Limb (tissue), 2 donors: Measurements from ENCODE around the gene TTC7B.

Source experiments
- DNase-seq, 2 donors: peaks; one replicate each; pipeline ENCODE4 v3.0.0-alpha.2; 2016; ENCODE audit errors: extremely low spot score in 2 of 2

TTC7B gene

GRCh38 chr14:90603336-90603735, 212.9 kb downstream of the TTC7B start:
- no peak for DNase-seq

- no peak for DNase-seq
Observed at GRCh38 chr14:90602088-90602687, 214.0 kb downstream of the TTC7B start.

DNA sequence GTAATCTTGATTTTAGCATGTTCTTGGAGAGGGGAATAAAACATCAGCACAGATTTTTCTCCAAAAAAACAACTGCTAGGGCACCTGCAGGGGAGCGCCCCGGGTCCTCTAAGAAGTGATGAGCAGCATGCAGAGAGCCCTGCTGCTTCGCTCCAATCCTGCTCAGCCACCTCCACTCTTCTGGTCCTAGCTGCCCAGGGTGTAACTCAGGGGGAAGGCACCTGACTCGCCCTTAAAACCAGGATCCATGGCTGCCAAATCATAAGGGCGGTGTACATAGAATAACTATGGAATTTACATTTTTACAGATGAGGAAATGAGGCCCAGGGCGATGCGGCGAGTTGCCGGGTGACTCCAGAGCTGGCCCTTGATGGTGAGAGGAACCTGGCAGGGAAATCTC, 214.7 kb downstream of the TTC7B start:
- DNase-seq, result no peak

DNA sequence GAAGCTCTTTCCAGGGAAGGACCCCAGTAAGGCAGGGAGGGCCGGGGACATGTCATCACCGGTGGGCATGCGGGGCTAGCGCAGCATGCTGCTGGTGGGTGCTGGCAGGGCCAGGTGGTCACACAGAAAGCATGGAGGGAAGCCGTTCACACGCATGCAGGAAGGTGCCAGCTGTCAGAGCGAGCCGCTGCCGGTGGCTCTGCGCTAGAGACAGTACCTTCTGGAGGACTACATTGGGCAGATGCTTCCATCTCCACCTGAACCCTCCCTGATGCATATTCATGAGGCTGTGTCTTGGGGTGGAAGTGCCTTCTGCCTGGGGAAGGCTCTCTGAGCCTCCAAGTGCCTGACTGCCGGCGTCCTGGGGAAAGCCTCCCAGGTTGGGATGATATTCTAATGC, 215.6 kb downstream of the TTC7B start:
- no peak for DNase-seq

- no peak for DNase-seq
Observed at GRCh38 chr14:90599748-90600507, 216.3 kb downstream of the TTC7B start.

DNA sequence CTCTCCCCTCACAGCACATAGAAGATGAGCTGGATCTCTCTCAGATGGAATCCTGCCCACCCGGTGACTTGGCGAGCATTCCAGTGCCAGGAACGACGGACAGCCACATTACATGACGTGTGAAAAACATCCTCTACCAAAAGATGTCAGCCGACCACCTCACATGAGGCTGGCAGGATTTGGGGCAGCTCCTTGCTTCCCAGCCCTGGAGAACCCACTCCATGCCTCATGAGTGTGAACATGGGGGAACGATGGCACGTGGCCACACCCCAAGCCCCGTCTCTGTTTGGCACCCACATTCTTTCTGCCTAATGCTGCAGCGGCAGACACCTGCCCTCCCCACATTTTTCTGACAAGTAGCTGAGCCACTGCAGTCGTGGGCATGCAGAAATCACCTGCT, 216.9 kb downstream of the TTC7B start:
- no peak for DNase-seq

GRCh38 chr14:90597961-90598360, 218.3 kb downstream of the TTC7B start:
- no peak for DNase-seq

DNA sequence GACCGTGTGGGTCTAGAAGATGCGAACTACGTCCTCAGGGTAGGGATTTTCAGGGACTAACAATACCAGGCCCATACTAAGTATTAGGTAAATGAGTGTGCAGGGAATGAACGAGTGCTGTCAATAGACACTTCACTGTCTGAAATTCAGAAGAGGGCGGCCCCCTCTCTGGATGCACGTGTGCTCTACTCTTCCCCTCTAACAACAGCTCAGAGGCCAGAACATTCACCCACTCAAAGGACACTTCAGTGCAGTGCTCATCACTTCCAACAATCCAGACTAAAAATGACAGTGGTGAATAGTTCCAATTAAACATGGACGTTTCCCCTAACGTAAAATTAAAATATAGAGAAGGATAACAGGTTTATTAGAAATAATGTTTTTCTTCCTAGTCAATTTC, 219.5 kb downstream of the TTC7B start:
- no peak for DNase-seq

GRCh38 chr14:90593254-90594040, 222.8 kb downstream of the TTC7B start:
- DNase-seq, result no peak

DNA sequence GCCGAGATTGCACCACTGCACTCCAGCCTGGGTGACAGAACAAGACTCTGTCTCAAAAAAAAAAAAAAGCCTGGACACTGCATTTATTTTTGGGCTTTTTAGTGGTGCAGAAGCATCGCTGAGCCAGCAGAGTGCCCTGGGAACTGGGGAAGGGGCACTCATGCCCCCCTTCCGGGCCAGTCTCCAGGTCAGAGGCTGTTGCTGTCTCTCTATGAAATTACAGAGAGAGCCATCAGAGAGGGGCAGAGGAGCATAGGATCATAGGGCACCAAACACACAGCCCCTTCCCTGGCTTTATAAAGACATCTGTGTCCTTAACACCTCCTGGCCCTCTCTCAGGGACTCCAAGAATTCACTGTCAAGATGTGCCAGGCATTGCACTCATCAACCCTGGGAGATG, 223.6 kb downstream of the TTC7B start:
- DNase-seq, result no peak

DNA sequence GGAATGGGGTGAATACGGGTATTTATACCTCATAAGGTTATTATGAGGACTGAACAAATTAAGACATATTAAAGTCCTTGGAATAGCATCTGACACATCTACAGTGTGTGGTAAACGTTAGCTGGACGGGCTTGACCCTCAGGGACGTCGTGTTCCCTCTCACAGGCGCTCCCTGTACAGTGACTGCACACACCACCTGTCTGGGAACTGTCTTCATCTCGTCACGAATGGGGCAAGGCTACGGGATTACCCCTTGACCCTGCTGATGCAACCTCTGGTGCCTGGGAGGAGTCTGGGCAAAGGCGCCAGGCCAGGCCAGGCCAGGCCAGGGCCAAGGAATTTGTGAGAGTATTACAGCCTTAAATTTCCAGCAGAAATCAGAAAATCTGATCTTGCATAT, 228.3 kb downstream of the TTC7B start:
- no peak for DNase-seq

- no peak for DNase-seq
Observed at GRCh38 chr14:90587252-90587910, 228.8 kb downstream of the TTC7B start.

DNA sequence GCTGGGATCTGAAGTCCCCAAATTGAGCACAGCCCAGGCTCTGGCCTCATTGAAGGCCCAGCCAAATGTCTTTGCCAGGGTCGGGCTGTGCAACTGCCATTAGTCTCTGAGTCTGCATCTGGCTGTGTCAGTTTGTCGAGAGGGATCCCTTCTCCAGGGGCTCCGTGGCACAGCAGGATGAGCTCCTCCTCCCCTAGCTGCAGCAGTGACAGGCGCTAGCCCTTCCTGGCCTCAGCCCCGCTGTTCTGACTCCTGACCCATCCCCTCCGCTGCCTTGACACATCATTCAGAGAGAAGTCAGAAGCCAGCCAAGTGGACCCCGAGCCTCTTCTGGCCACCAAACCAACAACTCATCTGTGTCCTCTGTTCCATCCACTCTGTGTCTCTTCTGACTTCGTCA, 231.1 kb downstream of the TTC7B start:
- no peak for DNase-seq

DNA sequence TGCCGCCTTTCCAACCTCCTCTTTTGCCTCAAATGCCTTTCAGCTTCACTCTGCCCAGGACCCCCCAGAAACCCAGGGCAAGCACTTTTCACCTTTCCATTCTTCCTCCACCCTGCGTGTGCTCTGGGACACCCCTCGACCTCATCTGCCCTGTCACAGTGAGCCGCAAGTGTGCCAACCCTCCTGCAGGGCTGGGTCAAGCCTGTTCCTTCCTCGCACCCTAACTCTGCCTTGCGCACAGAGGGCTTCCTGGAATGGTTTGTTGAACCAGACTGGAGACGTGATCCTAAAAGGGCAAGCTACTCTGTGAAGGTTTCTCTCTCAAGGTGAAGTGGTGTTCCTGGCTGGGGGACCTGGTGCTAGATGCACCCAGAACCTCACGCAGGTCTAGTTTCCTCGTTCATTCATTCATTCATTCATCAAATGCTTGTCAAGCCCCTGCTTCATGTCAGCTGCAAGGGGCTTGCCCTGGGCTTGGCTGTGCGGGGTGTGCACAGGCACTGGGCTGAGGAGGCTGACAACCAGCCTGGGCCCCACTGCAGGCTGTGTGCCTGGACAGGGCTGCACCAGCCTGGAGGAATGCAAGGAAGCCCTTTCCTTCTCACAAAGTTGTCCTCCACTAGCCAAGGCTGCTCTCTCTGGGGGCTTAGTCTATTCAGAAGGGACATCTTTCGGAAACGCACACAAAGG, 232.2 kb downstream of the TTC7B start:
- no peak for DNase-seq

- DNase-seq, result no peak
Observed at GRCh38 chr14:90583427-90583826, 232.8 kb downstream of the TTC7B start.

DNA sequence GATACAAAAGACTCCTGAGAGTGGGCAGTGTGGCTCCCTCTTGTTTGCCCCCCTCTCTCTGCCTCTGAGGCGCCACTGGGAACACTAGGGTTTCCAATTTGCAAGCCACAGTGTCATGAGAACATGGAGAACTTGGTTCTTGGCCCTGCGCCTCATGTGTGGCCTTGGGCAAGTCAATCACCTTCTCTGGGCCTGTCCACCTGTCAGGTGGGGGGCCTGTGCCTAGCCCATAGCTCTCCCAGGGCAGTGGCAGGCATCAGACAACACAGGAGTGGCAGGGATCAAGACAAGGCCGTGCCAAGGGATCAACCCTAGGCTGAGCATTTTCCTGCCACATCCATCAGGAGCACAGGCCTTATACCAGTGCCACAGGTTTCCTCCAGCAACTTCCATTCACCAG, 234.1 kb downstream of the TTC7B start:
- DNase-seq, result no peak

DNA sequence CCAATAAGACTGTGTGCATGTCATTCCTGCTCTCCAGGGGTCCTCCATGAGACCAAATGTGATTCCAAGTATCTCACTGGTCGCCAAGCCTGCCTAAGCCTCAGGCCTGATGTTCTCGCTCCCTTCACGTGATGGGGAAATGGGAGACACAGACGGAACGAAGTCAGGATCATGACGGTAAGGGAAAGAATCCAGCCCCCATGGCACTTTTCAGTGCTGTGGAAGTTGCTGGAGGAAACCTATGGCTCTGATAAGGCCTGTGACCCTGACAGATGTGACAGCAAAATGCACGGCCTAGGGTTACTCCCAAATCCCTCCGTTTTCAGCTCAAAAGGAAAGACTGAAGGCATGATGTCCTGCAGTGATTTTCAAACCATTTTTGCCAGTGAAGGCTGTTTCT, 234.5 kb downstream of the TTC7B start:
- no peak for DNase-seq

GRCh38 chr14:90580377-90581335, 235.6 kb downstream of the TTC7B start:
- no peak for DNase-seq

DNA sequence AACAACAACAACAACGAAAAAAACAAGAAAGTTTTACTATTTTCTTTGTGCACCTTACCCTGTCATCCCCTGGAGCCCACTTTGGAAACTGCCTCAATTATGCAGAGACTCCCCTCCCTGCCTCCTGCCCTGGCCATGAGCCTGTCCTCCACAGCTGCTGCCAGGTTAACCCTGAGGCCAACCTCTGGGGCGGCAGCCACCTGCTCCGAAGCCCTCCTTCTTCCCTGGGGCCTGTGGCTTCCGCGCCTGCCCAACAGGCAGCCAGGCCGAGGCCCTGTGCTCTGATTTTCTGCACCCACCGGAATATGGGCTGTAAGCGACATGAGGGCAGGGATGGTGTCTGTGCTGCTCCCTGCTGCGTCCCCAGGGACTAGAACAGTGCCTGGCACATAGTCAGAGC, 236.4 kb downstream of the TTC7B start:
- no peak for DNase-seq

DNA sequence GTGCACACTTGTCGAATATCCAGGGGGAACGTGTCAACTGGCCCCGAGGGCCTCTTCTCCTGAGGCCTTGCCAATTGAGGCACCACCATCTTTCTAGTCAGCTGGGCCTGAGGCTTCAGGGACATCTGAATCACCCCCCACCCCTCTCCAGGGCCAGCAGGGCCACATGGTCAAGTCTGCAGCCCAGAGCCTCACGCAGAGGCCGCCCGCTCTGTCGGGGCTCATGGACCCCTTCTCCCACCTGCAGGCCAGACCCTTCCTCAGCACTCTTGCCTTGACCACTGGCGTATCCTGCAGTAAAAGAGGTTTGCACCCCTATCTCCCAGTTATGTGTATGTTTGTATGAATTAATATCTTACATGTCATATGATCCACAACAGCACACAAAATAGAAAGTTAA, 237.1 kb downstream of the TTC7B start:
- no peak for DNase-seq
